DND-41 (cell line): ENCODE results near the gene ZNF454.

ENCODE experiments used
- ATAC-seq: fragments of 200-7000 bp; cut with Tn5 transposase; 3 replicates; pipeline ENCODE4 v1.9.1; 2021; ENCODE audit warnings: low read depth; ENCODE audit not compliant: insufficient read depth
- DNase-seq: peaks from one replicate; pipeline ENCODE4 v3.0.0-alpha.2; 2020
- H2AFZ ChIP-seq: 2 replicates; pipeline ENCODE4 v1.6.0; 2012; ENCODE audit warnings: low read depth, low read length
- H3K27ac ChIP-seq: 2 replicates; pipeline ENCODE4 v1.5.1; 2012; ENCODE audit warnings: low read length, inconsistent platforms
- H3K27me3 ChIP-seq: fragments of 200-600 bp; sonication (generic); 2 replicates; pipeline ENCODE4 v1.6.0; 2012; ENCODE audit warnings: low read length, mild to moderate bottlenecking, inconsistent platforms; ENCODE audit not compliant: insufficient read depth, poor library complexity
- H3K36me3 ChIP-seq: 2 replicates; pipeline ENCODE4 v1.5.1; 2012; ENCODE audit warnings: low read length, inconsistent platforms; ENCODE audit not compliant: insufficient read depth
- H3K4me1 ChIP-seq: 2 replicates; pipeline ENCODE4 v1.5.1; 2012; ENCODE audit warnings: mild to moderate bottlenecking, low read length; ENCODE audit not compliant: insufficient read depth
- H3K4me2 ChIP-seq: 2 replicates; pipeline ENCODE4 v1.6.0; 2012; ENCODE audit warnings: mild to moderate bottlenecking, moderate library complexity, low read length, inconsistent platforms; ENCODE audit not compliant: insufficient read depth
- H3K4me3 ChIP-seq, 2 experiments: fragments of 200-600 bp in 1 of 2; shearing (Covaris generic) in 1 of 2; 2 replicates each; pipeline ENCODE4 v1.5.1; 2012 to 2016; ENCODE audit warnings: inconsistent platforms in 2 of 2, low read length in 2 of 2, mild to moderate bottlenecking in 2 of 2, low read depth in 1 of 2, moderate library complexity in 1 of 2
- H3K79me2 ChIP-seq: 2 replicates; pipeline ENCODE4 v1.6.0; 2012; ENCODE audit warnings: low read length, inconsistent platforms; ENCODE audit not compliant: insufficient read depth
- H3K9ac ChIP-seq: 2 replicates; pipeline ENCODE4 v1.6.0; 2012; ENCODE audit warnings: low read depth, mild to moderate bottlenecking, inconsistent platforms, low read length, moderate library complexity
- H3K9me3 ChIP-seq: 2 replicates; pipeline ENCODE4 v1.5.1; 2012; ENCODE audit warnings: low read length, moderate library complexity, mild to moderate bottlenecking, inconsistent platforms; ENCODE audit not compliant: insufficient read depth, severe bottlenecking
- H4K20me1 ChIP-seq: 2 replicates; pipeline ENCODE4 v1.6.0; 2012; ENCODE audit warnings: low read length; ENCODE audit not compliant: insufficient read depth
- EZH2 ChIP-seq: IDR thresholded peaks from 3 replicates; pipeline ENCODE4 v1.6.1; 2012; ENCODE audit warnings: borderline replicate concordance, low read depth, mild to moderate bottlenecking, moderate library complexity, low read length, inconsistent platforms; ENCODE audit not compliant: severe bottlenecking
- TF ChIP-seq, protein P1 (sequence below): IDR thresholded peaks from 2 replicates; pipeline ENCODE4 v1.5.1; 2012; ENCODE audit warnings: borderline replicate concordance, low read length, moderate library complexity, mild to moderate bottlenecking; ENCODE audit not compliant: poor library complexity, severe bottlenecking; ENCODE audit errors: extremely low read depth

The ZNF454 gene

DNA sequence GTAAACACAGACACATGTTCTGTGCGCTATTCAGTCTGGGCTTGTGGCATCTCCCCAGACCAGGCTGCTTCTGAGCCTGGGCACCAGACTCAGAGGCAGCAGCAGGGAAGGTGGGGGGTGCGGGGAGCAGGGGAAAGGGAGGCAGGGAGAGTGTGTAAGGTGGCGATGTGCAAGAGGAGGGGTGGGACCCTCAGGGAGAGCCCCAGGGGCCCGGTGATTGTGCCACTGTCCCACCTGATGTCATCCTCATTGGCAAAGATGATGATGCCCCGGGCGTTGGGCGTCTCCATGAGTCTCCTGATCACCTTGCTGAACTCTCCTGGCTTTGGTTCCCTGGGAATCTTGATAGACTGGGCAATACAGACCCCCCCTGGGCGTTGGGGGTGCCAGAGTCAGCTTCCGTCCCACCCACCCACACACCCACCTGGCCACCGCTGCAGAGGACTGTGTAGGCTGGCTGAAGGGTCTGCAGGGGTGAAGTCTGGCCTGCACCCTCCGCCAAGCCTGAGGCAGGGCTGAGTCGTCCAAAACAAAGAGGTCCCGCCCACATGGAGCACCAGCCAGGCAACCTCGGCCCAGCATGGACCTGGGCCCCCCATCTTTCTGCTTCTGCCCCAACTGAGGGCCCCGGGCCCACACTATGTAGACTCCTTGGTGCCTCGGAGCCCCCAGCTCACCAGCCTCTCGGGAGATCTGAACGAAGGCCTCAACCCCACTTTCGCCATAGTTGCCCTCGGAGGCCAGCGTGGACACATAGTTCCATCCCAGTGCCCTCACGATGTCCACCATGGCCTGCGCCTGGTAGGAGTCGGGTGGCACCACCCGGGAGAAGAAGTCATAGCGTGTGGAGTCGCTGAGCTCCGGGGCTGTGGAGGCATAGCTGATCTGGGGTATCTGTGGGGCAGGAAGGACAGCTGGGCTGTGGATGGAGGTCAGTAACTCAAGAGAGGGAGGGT is 50.5 kb downstream of the ZNF454 start:
- no peak for TF ChIP-seq EZH2
- TF ChIP-seq, protein P1, sequence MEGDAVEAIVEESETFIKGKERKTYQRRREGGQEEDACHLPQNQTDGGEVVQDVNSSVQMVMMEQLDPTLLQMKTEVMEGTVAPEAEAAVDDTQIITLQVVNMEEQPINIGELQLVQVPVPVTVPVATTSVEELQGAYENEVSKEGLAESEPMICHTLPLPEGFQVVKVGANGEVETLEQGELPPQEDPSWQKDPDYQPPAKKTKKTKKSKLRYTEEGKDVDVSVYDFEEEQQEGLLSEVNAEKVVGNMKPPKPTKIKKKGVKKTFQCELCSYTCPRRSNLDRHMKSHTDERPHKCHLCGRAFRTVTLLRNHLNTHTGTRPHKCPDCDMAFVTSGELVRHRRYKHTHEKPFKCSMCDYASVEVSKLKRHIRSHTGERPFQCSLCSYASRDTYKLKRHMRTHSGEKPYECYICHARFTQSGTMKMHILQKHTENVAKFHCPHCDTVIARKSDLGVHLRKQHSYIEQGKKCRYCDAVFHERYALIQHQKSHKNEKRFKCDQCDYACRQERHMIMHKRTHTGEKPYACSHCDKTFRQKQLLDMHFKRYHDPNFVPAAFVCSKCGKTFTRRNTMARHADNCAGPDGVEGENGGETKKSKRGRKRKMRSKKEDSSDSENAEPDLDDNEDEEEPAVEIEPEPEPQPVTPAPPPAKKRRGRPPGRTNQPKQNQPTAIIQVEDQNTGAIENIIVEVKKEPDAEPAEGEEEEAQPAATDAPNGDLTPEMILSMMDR: no peak
- Histone ChIP-seq H3K27ac (no peak overlapping the region), H3K4me2 (no peak overlapping the region), H3K4me1 (no peaks in the 10 kb centered on the region), H3K9me3 (no peaks in the 10 kb centered on the region), H3K4me3 (no peak overlapping the region), H3K36me3 (no peaks in the 10 kb centered on the region), H3K9ac (no peak overlapping the region), H2AFZ (no peak overlapping the region), H3K27me3 (no peaks in the 10 kb centered on the region), H4K20me1 (no peaks in the 10 kb centered on the region), H3K79me2 (no peaks in the 10 kb centered on the region)
- DNase-seq (no peak), ATAC-seq (no peak)

GRCh38 chr5:178992291-178992895 is 51.4 kb downstream of the ZNF454 start:
- TF ChIP-seq EZH2: no peak
- TF ChIP-seq, protein P1: no peak
- H2AFZ ChIP-seq: no peak overlapping the region
- no peaks in the 10 kb centered on the region for H3K79me2 ChIP-seq
- DNase-seq (no peak), ATAC-seq (no peak)
- no peaks in the 10 kb centered on the region for H3K27me3 ChIP-seq
- H3K9me3 ChIP-seq: no peaks in the 10 kb centered on the region
- H3K27ac ChIP-seq: no peak overlapping the region
- no peaks in the 10 kb centered on the region for H4K20me1 ChIP-seq
- no peaks in the 10 kb centered on the region for H3K36me3 ChIP-seq
- H3K9ac ChIP-seq: no peak overlapping the region
- H3K4me3 ChIP-seq: no peak overlapping the region
- H3K4me2 ChIP-seq: no peak overlapping the region
- no peaks in the 10 kb centered on the region for H3K4me1 ChIP-seq

DNA sequence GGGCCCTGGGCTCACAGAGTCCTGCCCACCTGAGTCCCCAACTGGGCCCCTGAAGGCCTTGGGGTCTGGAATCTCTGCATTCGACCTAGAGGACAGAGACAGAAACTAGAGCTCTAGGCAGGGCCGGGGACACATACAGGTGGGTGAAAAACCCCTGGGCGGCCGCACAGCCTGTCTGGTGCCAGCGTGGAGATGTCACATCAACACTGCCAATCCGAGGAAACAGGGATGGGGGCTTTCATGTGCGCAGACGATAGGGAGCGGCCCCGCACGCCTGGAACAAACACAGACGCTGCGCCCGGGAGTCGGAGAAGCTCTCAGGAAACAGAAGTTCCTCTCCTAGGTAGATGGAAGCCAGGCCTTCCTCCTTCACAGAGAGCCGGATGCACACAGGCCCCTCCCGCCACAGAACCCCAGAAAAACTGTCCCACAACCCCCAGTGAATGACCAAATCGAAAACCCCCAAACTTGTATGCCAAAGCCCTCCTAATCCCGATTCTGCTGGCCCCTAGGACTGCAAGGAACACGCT is 52.3 kb downstream of the ZNF454 start:
- TF ChIP-seq, protein P1: no peak
- no peak for TF ChIP-seq EZH2
- H3K27ac ChIP-seq: no peak overlapping the region
- H3K79me2 ChIP-seq: no peaks in the 10 kb centered on the region
- H4K20me1 ChIP-seq: no peaks in the 10 kb centered on the region
- no peaks in the 10 kb centered on the region for H3K4me1 ChIP-seq
- H3K36me3 ChIP-seq: no peaks in the 10 kb centered on the region
- no peak overlapping the region for H3K4me2 ChIP-seq
- H3K27me3 ChIP-seq: no peaks in the 10 kb centered on the region
- H2AFZ ChIP-seq: no peak overlapping the region
- no peak overlapping the region for H3K9ac ChIP-seq
- ATAC-seq: no peak
- H3K9me3 ChIP-seq: no peaks in the 10 kb centered on the region
- DNase-seq: no peak
- no peak overlapping the region for H3K4me3 ChIP-seq
